NCI-H748 treated with DMSO at 0.1 percent for 48 hours (cell line): ENCODE data around the gene HELB.
"Not testable (repeated sequence)": the region's sequence is repeated elsewhere in the genome, so short reads cannot be mapped to it uniquely, and the experiment has no call there.

Experiments
- DNase-seq: peaks from one replicate; lab custom pipeline; 2025; lab: John Stamatoyannopoulos, UW

The HELB gene

GRCh38 chr12:66303316-66303804 lies 1.1 kb downstream of the HELB start:
- not testable (repeated sequence) for DNase-seq

DNA sequence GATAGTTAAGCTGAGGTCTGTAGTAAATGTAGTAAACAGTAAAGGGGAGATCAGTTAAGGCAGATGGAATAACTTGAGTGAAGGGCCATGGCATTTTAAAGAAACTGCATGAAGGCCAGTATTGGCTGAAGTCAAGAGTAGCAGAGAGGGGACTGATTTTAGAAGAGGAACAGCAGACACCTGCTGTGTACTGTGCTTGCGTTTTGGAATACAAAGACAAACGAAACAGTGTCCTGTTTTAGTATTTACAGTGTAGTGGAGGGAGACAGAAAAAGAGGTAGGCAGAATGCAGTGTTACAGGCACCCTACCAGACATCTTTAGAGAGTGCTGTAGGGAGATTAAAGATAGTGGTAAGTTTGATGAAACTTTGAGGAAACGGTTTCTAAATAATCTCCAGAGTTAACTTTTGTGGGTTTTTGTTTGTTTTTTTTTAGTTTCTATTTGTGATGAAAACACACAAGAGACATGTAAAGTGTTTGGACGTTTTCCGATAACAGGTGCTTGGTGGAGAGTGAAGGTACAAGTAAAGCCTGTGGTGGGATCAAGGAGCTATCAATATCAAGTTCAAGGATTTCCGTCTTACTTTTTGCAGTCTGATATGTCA lies 2.1 kb downstream of the HELB start:
- DNase-seq, result no peak

- DNase-seq, result no peak
Observed at GRCh38 chr12:66309606-66310005, 7.3 kb downstream of the HELB start.

- DNase-seq, result no peak
Observed at GRCh38 chr12:66312189-66312588, 9.9 kb downstream of the HELB start.

- DNase-seq, result no peak
Observed at GRCh38 chr12:66314278-66314677, 12.0 kb downstream of the HELB start.

GRCh38 chr12:66319266-66319954 lies 17.1 kb downstream of the HELB start:
- no peak for DNase-seq

- DNase-seq, result no peak
Observed at GRCh38 chr12:66320996-66321395, 18.7 kb downstream of the HELB start.

DNA sequence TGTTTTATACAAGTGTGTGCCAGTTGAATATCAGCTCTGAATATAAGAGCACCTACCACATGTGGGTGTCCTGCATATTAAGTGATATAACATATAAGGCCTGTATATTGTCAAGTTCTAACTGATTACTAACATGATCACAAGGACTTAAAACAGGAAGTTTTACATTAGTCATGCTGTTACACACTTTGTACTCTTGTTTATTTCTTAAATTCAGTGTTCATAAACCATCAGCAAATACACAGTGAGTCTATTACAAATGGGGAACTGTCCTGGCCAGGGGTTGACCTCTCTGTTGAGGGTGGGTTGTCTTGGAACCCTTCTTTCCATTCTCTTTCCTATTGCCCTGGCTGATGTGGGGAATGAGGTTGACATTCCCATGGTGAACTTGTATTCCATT lies 19.1 kb downstream of the HELB start:
- DNase-seq, result no peak

GRCh38 chr12:66323017-66323416 lies 20.7 kb downstream of the HELB start:
- DNase-seq, result no peak

- no peak for DNase-seq
Observed at GRCh38 chr12:66329941-66330340, 27.6 kb downstream of the HELB start.

GRCh38 chr12:66331016-66331415 lies 28.7 kb downstream of the HELB start:
- no peak for DNase-seq

GRCh38 chr12:66331814-66332213 lies 29.5 kb downstream of the HELB start:
- no peak for DNase-seq

GRCh38 chr12:66335746-66336145 lies 33.5 kb downstream of the HELB start:
- no peak for DNase-seq

- no peak for DNase-seq
Observed at GRCh38 chr12:66337381-66338010, 35.2 kb downstream of the HELB start.

DNA sequence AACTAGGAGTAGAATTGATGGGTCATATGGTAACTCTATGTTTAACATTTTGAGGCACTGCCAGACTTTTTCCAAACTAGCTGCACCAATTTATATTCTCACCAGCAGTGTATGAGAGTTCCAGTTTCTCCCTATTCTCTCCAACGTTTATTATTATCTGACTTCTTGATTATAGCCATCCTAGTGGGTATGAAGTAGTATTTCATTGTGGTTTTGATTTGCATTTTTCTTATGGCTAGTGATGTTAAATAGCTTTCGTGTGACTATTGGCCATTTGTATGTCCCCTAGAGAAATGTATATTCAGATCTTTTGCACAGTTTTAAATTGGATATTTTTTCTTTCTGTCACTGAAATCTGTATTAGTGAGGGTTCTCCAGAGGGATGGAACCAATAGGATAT lies 37.8 kb downstream of the HELB start:
- no peak for DNase-seq

DNA sequence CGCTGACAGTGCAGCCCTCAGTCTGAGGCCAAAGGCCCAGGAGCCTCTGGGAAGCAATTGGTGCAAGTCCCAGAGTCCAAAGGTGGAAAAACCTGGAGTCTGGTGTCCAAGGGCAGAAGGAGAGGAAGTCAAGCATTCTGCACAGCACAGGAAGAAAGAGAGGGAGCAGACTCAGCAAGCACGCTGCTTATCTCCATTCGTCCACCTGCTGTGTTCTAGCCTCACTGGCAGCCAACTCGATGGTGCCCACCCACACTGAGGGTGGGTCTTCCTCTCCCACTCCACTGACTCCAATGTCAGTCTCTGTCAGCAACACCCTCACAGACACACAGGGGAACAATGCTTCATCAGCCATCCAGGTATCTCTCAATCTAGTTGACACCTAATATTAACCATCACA lies 38.8 kb downstream of the HELB start:
- DNase-seq, result no peak

DNA sequence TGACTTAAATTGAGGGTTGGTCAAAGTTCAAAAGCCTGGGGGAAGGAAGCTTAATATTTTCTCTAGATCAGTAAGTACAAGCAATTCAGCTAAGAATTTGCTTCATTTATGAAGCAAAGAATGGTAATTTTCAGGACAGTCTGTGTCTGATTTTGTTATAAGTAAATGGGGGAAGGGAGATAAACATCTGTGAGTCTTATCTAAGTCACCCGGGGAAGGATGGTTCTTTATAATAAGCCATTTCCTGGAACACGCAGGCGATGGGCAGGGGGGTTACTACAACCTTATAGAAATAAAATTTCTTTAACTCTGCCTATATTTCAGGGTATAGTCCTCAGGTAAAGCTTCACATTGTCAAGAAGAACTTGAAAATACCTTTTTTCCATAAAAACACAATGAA lies 42.9 kb downstream of the HELB start:
- no peak for DNase-seq

DNA sequence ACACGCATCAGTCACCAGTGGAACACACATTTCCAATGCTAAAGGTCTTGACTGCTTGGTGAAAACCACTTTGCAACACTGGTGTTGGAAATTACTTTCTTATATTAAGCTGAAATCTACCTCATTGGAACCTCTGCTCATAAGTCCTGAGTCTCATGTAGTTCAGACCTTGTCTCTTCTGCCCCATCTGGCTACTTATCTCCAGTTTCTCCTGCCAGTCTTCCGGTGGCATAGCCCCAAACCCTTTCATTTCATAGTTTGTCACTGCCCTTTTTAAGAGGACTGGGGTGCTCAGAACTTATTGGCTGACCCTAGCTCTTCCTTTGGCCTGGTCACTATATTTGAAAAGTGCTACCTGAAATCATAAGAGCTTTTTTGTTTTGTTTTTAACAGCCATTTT lies 43.7 kb downstream of the HELB start:
- no peak for DNase-seq

DNA sequence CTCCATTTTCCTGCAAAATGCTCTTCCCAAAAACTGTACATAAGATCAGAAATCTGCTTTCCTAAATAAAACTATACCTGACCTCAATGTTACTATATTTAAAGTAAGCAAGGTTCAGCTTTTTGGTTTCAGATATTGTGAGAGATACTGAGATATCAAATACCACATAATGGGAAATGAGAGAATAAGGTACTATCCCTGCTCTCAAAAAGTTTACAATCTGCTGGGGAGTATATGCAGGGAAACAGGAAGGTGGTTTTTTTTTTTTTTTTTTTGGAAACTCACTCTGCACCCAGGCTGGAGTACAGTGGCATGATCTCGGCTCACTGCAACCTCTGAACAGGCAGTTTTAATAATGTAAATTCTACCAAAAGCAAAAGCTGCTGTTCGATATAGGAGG lies 49.0 kb downstream of the HELB start:
- DNase-seq, result no peak

DNA sequence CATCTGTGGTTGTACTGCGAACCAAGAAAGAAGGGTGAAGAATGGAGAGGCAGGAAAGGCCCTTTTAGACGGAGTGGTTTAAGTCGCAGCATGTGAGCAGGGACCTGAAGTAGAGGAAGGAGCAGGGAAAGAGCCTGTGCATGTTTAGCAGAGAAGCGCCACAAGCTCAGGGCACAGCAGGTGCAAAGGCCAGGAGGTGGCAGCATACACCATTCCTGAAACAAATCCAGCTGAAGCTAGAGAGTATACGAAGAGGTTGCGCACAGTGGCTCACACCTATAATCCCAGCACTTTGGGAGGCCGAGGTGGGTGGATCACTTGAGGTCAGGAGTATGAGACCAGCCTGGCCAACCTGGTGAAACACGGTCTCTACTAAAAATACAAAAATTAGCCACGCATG lies 49.9 kb downstream of the HELB start:
- DNase-seq, result no peak

- DNase-seq, result no peak
Observed at GRCh38 chr12:66352899-66353298, 50.6 kb downstream of the HELB start.

GRCh38 chr12:66354291-66354690 lies 52.0 kb downstream of the HELB start:
- no peak for DNase-seq

DNA sequence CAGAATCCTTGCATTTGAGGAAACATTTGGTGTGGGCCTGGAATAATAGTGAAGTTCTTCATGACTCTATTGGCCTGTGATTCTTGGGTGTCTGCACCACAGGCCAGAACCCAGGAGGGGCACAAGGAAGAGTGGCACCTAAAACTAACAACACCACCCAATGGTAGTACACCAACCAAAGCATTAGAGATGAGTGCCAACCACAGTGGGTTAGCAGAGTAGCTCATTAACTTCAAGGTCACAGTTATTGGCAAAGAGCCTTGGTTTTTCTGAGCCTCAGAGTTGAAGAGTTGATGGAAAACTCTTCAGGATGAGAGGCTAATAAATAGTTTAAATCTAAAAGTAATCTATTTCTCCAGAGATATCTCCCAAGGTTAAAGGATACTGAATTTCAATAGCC lies 57.0 kb downstream of the HELB start:
- DNase-seq, result no peak

GRCh38 chr12:66361703-66362102 lies 59.4 kb downstream of the HELB start:
- DNase-seq, result no peak
